SU-DHL-6 (cell line): ENCODE data around the gene SIRT5.

Experiments
- H2AFZ ChIP-seq: fragments of 200-600 bp; sonication (generic); 2 replicates; pipeline ENCODE4 v1.6.1; 2014; ENCODE audit warnings: low read depth, mild to moderate bottlenecking, moderate library complexity, mixed read lengths, antibody characterized with exemption, low read length; ENCODE audit not compliant: severe bottlenecking
- H3F3A ChIP-seq: fragments of 200-600 bp; shearing (Covaris generic); 2 replicates; pipeline ENCODE4 v1.6.0; 2016; ENCODE audit warnings: antibody characterized with exemption, mild to moderate bottlenecking; ENCODE audit not compliant: insufficient read depth
- H3K27ac ChIP-seq: fragments of 200-600 bp; sonication (generic); 2 replicates; pipeline ENCODE4 v1.5.1; 2016; ENCODE audit warnings: low read depth, mild to moderate bottlenecking, low read length, moderate library complexity, mixed read lengths
- H3K27me3 ChIP-seq: fragments of 200-600 bp; sonication (generic), shearing (Covaris generic); 2 replicates; pipeline ENCODE4 v1.6.0; 2014; ENCODE audit warnings: mild to moderate bottlenecking, low read length
- H3K36me3 ChIP-seq: fragments of 200-600 bp; sonication (generic); 2 replicates; pipeline ENCODE4 v1.6.1; 2014; ENCODE audit warnings: mild to moderate bottlenecking, low read length, mixed read lengths
- H3K4me2 ChIP-seq: fragments of 300-600, 200-600 bp; shearing (Covaris generic), sonication (generic); 2 replicates; pipeline ENCODE4 v1.6.0; 2014; ENCODE audit warnings: low read length, low read depth, mild to moderate bottlenecking; ENCODE audit not compliant: poor library complexity, severe bottlenecking
- H3K4me3 ChIP-seq: fragments of 200-600 bp; sonication (generic); 2 replicates; pipeline ENCODE4 v1.5.1; 2014; ENCODE audit warnings: antibody characterized with exemption, low read length, mild to moderate bottlenecking, mixed read lengths; ENCODE audit not compliant: insufficient read depth, poor library complexity, severe bottlenecking
- H3K79me2 ChIP-seq: fragments of 200-600 bp; sonication (generic); 2 replicates; pipeline ENCODE4 v1.6.1; 2014; ENCODE audit warnings: mild to moderate bottlenecking, low read length, moderate library complexity; ENCODE audit not compliant: insufficient read depth
- H3K9ac ChIP-seq: fragments of 200-600 bp; sonication (generic); 2 replicates; pipeline ENCODE4 v1.7.0; 2014; ENCODE audit warnings: mild to moderate bottlenecking, low read length
- H3K9me2 ChIP-seq: fragments of 200-600 bp; sonication (generic); replicated peaks from 2 replicates; pipeline ENCODE4 v1.6.1; 2014; ENCODE audit warnings: low read length; ENCODE audit not compliant: insufficient read depth
- H3K9me3 ChIP-seq: fragments of 200-600 bp; sonication (generic); 2 replicates; pipeline ENCODE4 v1.6.1; 2014; ENCODE audit warnings: low read length, mixed read lengths; ENCODE audit not compliant: insufficient read depth
- H4K20me1 ChIP-seq: fragments of 200-600 bp; sonication (generic); 2 replicates; pipeline ENCODE4 v1.6.1; 2014; ENCODE audit warnings: low read depth, mild to moderate bottlenecking, antibody characterized with exemption, low read length, moderate library complexity, mixed read lengths
- EZH2phosphoT487 ChIP-seq: fragments of 200-600 bp; sonication (generic), shearing (Covaris generic); conservative IDR thresholded peaks from 2 replicates; pipeline ENCODE4 v1.6.1; 2018; ENCODE audit warnings: mild to moderate bottlenecking, antibody characterized with exemption, low read length, moderate library complexity, mixed read lengths
- TF ChIP-seq, protein P1 (sequence below): fragments of 200-600 bp; sonication (generic); IDR thresholded peaks from one replicate; pipeline ENCODE4 v1.5.1; 2017; ENCODE audit warnings: antibody characterized with exemption, mild to moderate bottlenecking, low read length, moderate library complexity; ENCODE audit not compliant: insufficient read depth, poor library complexity, severe bottlenecking

SIRT5 gene

DNA sequence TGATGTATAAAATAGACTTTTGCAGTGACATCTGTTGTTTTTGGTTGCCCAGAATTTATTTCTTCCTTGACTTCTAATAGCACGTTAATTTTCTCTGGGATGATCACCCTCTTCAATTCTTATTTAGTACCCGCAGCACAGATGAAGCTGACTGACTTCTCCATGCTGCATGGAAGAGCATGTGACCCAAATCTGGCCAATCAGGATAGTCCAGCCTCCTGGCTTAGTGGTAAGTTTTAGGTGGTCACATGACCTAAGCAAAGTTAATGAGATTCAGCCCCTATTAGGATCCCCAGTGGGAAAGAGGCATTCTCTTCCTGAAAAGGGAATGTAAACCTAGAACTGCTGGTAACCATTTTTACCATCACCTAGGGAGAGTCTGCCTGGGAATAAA is 13.8 kb upstream of the SIRT5 start:
- Histone ChIP-seq H3K9me2 (no peaks in the 10 kb centered on the region), H2AFZ (no peak overlapping the region)

DNA sequence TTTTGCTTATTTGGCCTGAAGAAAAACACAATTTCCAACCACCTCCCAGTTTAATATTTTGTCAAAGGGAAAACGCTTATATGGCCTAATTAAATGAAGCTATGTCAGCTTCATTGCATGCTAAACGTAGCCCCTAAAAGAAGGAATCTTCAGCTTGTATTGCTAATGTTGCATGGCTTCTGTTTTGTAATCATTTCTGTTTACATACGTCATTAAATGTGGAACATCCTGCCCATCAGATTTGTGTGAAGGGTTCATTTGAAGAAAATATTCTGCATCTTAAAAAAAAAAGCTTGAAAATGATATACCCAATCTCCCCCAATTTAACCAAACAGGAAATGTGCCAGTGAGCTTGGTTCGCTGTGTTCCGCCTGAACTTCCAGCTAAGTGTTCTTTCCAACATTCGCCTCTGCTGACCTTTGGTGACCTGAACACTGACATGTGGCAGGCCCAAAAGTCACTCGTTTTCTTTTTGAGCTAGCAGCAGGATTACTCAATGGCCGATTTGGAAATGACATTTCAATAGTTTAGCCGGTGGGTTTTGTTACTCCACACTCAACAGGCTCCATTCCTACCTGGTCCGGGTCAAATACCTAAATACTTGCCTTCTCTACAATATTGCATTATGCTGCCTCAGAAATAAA is 12.7 kb upstream of the SIRT5 start:
- Histone ChIP-seq H3K27ac (no peak overlapping the region), H3K9ac (no peak overlapping the region), H3K9me2 (no peaks in the 10 kb centered on the region), H3F3A (no peaks in the 10 kb centered on the region), H3K27me3 (no peaks in the 10 kb centered on the region), H4K20me1 (no peaks in the 10 kb centered on the region), H3K4me3 (no peak overlapping the region), H2AFZ (no peak overlapping the region), H3K79me2 (no peaks in the 10 kb centered on the region), H3K4me2 (no peak overlapping the region), H3K36me3 (no peaks in the 10 kb centered on the region), H3K9me3 (no peaks in the 10 kb centered on the region)
- TF ChIP-seq, protein P1, sequence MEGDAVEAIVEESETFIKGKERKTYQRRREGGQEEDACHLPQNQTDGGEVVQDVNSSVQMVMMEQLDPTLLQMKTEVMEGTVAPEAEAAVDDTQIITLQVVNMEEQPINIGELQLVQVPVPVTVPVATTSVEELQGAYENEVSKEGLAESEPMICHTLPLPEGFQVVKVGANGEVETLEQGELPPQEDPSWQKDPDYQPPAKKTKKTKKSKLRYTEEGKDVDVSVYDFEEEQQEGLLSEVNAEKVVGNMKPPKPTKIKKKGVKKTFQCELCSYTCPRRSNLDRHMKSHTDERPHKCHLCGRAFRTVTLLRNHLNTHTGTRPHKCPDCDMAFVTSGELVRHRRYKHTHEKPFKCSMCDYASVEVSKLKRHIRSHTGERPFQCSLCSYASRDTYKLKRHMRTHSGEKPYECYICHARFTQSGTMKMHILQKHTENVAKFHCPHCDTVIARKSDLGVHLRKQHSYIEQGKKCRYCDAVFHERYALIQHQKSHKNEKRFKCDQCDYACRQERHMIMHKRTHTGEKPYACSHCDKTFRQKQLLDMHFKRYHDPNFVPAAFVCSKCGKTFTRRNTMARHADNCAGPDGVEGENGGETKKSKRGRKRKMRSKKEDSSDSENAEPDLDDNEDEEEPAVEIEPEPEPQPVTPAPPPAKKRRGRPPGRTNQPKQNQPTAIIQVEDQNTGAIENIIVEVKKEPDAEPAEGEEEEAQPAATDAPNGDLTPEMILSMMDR, result no peak

More for the DNA sequence above, 13.8 kb upstream of the SIRT5 start:
- Histone ChIP-seq H4K20me1 (no peaks in the 10 kb centered on the region), H3K9me3 (no peaks in the 10 kb centered on the region), H3K79me2 (no peaks in the 10 kb centered on the region), H3K27ac (no peak overlapping the region), H3F3A (no peaks in the 10 kb centered on the region), H3K9ac (no peak overlapping the region), H3K27me3 (no peaks in the 10 kb centered on the region), H3K4me3 (no peak overlapping the region), H3K36me3 (no peaks in the 10 kb centered on the region), H3K4me2 (no peak overlapping the region)
- no peak for TF ChIP-seq EZH2phosphoT487
- TF ChIP-seq, protein P1, result no peak

DNA sequence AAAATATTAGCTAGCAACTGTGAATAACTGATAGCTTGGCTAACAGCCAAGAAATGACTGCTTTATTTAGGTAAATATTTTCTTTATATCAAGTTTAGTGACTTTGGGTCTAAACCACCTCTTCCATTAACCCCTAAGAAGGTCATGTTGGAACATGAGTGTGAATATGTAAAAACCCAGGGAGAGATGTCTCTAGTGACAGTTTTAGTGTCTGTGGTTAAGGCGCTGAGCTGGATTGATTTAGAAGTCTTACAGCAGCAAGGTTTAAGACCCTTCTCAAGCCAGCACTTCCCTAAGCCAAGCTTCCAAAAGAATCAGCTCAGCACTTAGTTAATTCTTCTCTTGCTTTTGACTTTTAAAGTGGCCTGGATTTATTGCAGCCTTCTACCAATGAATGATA is 11.4 kb upstream of the SIRT5 start:
- no peaks in the 10 kb centered on the region for H3K36me3 ChIP-seq
- H3K27me3 ChIP-seq, result no peaks in the 10 kb centered on the region
- no peaks in the 10 kb centered on the region for H3K9me3 ChIP-seq
- H4K20me1 ChIP-seq, result no peaks in the 10 kb centered on the region
- no peaks in the 10 kb centered on the region for H3F3A ChIP-seq
- TF ChIP-seq, protein P1, result no peak
- no peak for TF ChIP-seq EZH2phosphoT487
- no peak overlapping the region for H2AFZ ChIP-seq
- H3K27ac ChIP-seq, result no peak overlapping the region
- no peaks in the 10 kb centered on the region for H3K9me2 ChIP-seq
- H3K79me2 ChIP-seq, result no peaks in the 10 kb centered on the region
- no peak overlapping the region for H3K4me2 ChIP-seq
- no peak overlapping the region for H3K9ac ChIP-seq
- H3K4me3 ChIP-seq, result no peak overlapping the region
